OCI-LY1 (cell line): ENCODE results near the gene STARD3NL.
A peak's percentile ranks its signal among the peaks of the same experiment; 100 is the strongest.
"Not testable (repeated sequence)": the region's sequence is repeated elsewhere in the genome, so short reads cannot be mapped to it uniquely, and the experiment has no call there.

Experiments used
- H2AFZ ChIP-seq: fragments of 200-600 bp; sonication (generic), shearing (Covaris generic); 2 replicates; pipeline ENCODE4 v1.6.0; 2014; ENCODE audit warnings: antibody characterized with exemption, mild to moderate bottlenecking, low read length
- H3F3A ChIP-seq: fragments of 200-600 bp; sonication (generic), shearing (Covaris generic); 2 replicates; pipeline ENCODE4 v1.6.0; 2014; ENCODE audit warnings: mild to moderate bottlenecking, antibody characterized with exemption, low read length, moderate library complexity; ENCODE audit not compliant: insufficient read depth
- H3K27ac ChIP-seq: fragments of 200-600 bp; sonication (generic); 2 replicates; pipeline ENCODE4 v1.5.1; 2014; ENCODE audit warnings: low read length, mixed run types, mild to moderate bottlenecking, low read depth; ENCODE audit not compliant: poor library complexity, severe bottlenecking
- H3K27me3 ChIP-seq: fragments of 200-600 bp; sonication (generic); 2 replicates; pipeline ENCODE4 v1.6.0; 2014; ENCODE audit warnings: antibody characterized with exemption, mild to moderate bottlenecking, low read length, moderate library complexity; ENCODE audit not compliant: insufficient read depth
- H3K36me3 ChIP-seq: fragments of 200-600 bp; sonication (generic); 2 replicates; pipeline ENCODE4 v1.6.1; 2014; ENCODE audit warnings: mild to moderate bottlenecking, antibody characterized with exemption, low read length, moderate library complexity, mixed read lengths; ENCODE audit not compliant: insufficient read depth
- H3K4me1 ChIP-seq: fragments of 200-600 bp; sonication (generic); 2 replicates; pipeline ENCODE4 v1.5.1; 2014; ENCODE audit warnings: mild to moderate bottlenecking, low read length, moderate library complexity; ENCODE audit not compliant: insufficient read depth, severe bottlenecking
- H3K4me2 ChIP-seq: fragments of 200-600 bp; sonication (generic), shearing (Covaris generic); 2 replicates; pipeline ENCODE4 v1.6.1; 2014; ENCODE audit warnings: low read length
- H3K4me3 ChIP-seq: fragments of 200-600 bp; sonication (generic); 2 replicates; pipeline ENCODE4 v1.5.1; 2014; ENCODE audit warnings: low read length, low read depth, mild to moderate bottlenecking, mixed read lengths; ENCODE audit not compliant: poor library complexity, severe bottlenecking
- H3K79me2 ChIP-seq: fragments of 200-600 bp; shearing (Covaris generic); 2 replicates; pipeline ENCODE4 v1.6.1; 2016; ENCODE audit warnings: mixed run types, low read length, mixed read lengths; ENCODE audit not compliant: insufficient read depth
- H3K9ac ChIP-seq: fragments of 200-600 bp; sonication (generic), shearing (Covaris generic); 2 replicates; pipeline ENCODE4 v1.6.1; 2014; ENCODE audit warnings: mild to moderate bottlenecking, low read length, mixed read lengths
- H3K9me2 ChIP-seq: fragments of 200-600 bp; sonication (generic), shearing (Covaris generic); 2 replicates; pipeline ENCODE4 v1.6.1; 2014; ENCODE audit warnings: low read depth, mild to moderate bottlenecking, low read length, mixed read lengths
- H3K9me3 ChIP-seq: fragments of 200-600 bp; shearing (Covaris generic); 2 replicates; pipeline ENCODE4 v1.6.1; 2014; ENCODE audit warnings: low read length, mixed read lengths
- H4K20me1 ChIP-seq: fragments of 200-600 bp; sonication (generic), shearing (Covaris generic); 2 replicates; pipeline ENCODE4 v1.6.0; 2016; ENCODE audit warnings: mild to moderate bottlenecking, low read length; ENCODE audit not compliant: insufficient read depth
- EZH2 ChIP-seq: fragments of 200-600 bp; sonication (generic), shearing (Covaris generic); IDR thresholded peaks from 2 replicates; pipeline ENCODE4 v1.8.0; 2017; ENCODE audit warnings: borderline replicate concordance, mixed run types, mild to moderate bottlenecking, antibody characterized with exemption, low read length, moderate library complexity, mixed read lengths
- TF ChIP-seq, protein P1 (sequence below): fragments of 200-600 bp; sonication (generic), shearing (Covaris generic); IDR thresholded peaks from 2 replicates; pipeline ENCODE4 v1.5.1; 2017; ENCODE audit warnings: mild to moderate bottlenecking, antibody characterized with exemption, low read length, moderate library complexity, mixed read lengths

STARD3NL gene

DNA sequence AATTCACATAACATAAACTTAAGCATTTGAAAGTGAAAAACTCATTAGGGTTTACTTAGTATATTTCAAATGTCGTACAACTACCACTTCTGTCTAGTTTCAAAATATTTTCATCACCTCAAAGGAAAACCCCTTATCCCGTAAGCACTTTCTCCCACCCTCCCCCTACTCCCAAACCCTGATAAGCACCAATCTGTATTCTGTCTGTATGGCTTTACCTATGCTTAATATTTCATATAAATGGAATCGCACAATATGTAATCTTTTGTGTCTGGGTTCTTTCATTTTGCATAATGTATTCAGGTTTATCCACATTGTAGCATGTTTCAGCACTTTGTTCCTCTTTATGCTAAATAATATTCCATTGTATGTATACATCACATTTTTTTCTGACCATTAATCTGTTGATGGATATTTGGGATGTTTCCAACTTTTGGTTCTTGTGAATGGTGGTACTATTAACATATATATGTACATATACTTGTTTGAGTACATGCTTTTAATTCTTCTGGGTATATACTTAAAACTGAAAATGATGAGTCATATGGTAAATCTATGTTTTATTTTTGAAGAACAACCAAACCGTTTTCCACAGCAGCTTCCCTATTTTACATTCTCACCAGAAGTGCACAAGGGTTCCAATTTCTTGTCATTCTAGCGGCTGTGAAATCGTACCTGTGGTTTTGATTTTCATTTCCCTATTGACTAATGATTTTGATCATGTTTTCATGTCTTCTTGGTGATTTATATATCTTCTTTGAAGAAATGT is 6.2 kb upstream of the STARD3NL start:
- H2AFZ ChIP-seq: no peak overlapping the region
- H3K79me2 ChIP-seq: no peaks in the 10 kb centered on the region
- no peak overlapping the region for H3K9ac ChIP-seq
- no peak overlapping the region for H3K4me3 ChIP-seq
- H3F3A ChIP-seq: no peaks in the 10 kb centered on the region
- no peak overlapping the region for H3K27ac ChIP-seq
- no peaks in the 10 kb centered on the region for H3K36me3 ChIP-seq
- no peaks in the 10 kb centered on the region for H3K9me2 ChIP-seq
- no peaks in the 10 kb centered on the region for H3K4me1 ChIP-seq
- H3K4me2 ChIP-seq: no peak overlapping the region
- H4K20me1 ChIP-seq: no peaks in the 10 kb centered on the region
- 0 out of 2 replicates have a peak, but pooled peaks cover 3% of the 10 kb centered on the region for H3K9me3 ChIP-seq
- H3K27me3 ChIP-seq: peaks cover 4% of the 10 kb centered on the region; the same call in 1 of the 2 replicates
- TF ChIP-seq, protein P1, sequence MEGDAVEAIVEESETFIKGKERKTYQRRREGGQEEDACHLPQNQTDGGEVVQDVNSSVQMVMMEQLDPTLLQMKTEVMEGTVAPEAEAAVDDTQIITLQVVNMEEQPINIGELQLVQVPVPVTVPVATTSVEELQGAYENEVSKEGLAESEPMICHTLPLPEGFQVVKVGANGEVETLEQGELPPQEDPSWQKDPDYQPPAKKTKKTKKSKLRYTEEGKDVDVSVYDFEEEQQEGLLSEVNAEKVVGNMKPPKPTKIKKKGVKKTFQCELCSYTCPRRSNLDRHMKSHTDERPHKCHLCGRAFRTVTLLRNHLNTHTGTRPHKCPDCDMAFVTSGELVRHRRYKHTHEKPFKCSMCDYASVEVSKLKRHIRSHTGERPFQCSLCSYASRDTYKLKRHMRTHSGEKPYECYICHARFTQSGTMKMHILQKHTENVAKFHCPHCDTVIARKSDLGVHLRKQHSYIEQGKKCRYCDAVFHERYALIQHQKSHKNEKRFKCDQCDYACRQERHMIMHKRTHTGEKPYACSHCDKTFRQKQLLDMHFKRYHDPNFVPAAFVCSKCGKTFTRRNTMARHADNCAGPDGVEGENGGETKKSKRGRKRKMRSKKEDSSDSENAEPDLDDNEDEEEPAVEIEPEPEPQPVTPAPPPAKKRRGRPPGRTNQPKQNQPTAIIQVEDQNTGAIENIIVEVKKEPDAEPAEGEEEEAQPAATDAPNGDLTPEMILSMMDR: no peak
- TF ChIP-seq EZH2: no peak

DNA sequence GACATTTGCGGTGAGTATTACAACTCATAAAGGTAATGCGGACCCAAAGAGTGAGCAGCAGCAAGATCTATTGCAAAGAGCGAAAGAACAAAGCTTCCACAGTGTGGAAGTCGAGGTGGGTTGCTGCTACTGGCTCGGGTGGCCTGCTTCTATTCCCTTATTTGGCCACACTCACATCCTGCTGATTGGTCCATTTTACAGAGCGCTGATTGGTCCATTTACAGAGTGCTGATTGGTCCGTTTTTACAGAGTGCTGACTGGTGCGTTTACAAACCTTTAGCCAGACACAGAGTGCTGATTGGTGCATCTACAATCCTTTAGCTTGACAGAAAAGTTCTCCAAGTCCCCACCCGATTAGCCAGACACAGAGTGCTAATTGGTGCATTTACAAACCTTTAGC is 2.5 kb upstream of the STARD3NL start:
- H3K27ac ChIP-seq, H3K4me3 ChIP-seq, H3K4me2 ChIP-seq, H3K79me2 ChIP-seq, H3K9me2 ChIP-seq, H3K27me3 ChIP-seq, H3K9me3 ChIP-seq, H2AFZ ChIP-seq, H3K36me3 ChIP-seq, H3K9ac ChIP-seq, H4K20me1 ChIP-seq, H3F3A ChIP-seq: not testable (repeated sequence)
- peaks cover 26% of the 10 kb centered on the region for H3K4me1 ChIP-seq

DNA sequence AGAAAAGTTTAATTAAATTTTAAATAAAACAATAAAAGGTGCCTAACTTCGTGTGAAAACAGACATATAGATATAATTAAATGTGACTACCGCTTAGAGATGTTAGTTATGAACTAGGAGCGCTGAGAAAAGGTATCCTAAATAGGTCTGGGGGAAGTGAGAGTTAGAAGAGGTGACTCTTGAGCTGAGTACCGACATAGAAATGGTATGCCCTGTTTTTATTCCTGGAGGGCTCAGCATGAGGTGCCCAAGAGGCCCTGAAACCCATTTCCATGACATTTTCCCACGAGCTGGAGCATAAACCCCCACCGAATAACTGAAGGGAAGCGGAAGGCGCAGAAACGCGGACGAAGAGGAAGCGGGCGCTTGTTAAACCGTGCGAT is 433 bp upstream of the STARD3NL start:
- 0 out of 2 replicates have a peak, but pooled peaks cover 3% of the 10 kb centered on the region for H3K9me3 ChIP-seq
- peak overlapping the region; percentile 78 for H3K9ac ChIP-seq
- H3K4me1 ChIP-seq: peaks cover 32% of the 10 kb centered on the region
- H4K20me1 ChIP-seq: no peaks in the 10 kb centered on the region
- peak overlapping the region; percentile 78 for H3K4me3 ChIP-seq
- no peaks in the 10 kb centered on the region for H3K79me2 ChIP-seq
- H3K9me2 ChIP-seq: no peaks in the 10 kb centered on the region
- H2AFZ ChIP-seq: peak overlapping the region; percentile 99
- no peaks in the 10 kb centered on the region for H3K36me3 ChIP-seq
- H3K4me2 ChIP-seq: peak overlapping the region; percentile 92
- H3F3A ChIP-seq: no peaks in the 10 kb centered on the region
- H3K27me3 ChIP-seq: peaks cover 4% of the 10 kb centered on the region; the same call in 1 of the 2 replicates
- TF ChIP-seq, protein P1: no peak
- no peak for TF ChIP-seq EZH2
- no peak overlapping the region for H3K27ac ChIP-seq
